Endometrium (tissue), 2 donors: ENCODE measurements around the gene TIRAP.
"Not testable (repeated sequence)": the region's sequence is repeated elsewhere in the genome, so short reads cannot be mapped to it uniquely, and the experiment has no call there.

Experiments used
- FAIRE-seq: peaks from 2 replicates; lab custom pipeline; 2012; peaks lifted over from hg19 to GRCh38; lab: Jason Lieb, UNC
- donor health status: control.
- donor health status: control.

Gene TIRAP

DNA sequence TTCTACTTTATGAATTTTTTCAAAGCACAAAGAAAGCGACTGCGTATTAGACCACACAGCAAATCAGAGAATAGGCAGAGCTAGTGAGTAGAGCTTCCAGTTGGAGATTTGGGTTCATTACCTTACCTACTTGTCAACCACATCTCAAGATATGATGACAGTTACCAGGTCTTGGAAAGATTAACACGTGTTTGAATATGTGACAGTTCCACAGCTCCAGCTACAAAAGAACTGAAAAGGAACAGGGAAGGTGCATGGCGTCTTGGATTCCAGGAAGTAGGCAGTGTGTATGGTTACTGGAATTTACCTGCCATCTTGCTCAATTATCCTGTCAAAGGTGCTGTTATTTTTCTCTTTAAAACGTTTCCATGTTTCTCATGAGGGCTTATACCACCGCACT lies 5.3 kb downstream of the TIRAP start:
- no peak for FAIRE-seq

DNA sequence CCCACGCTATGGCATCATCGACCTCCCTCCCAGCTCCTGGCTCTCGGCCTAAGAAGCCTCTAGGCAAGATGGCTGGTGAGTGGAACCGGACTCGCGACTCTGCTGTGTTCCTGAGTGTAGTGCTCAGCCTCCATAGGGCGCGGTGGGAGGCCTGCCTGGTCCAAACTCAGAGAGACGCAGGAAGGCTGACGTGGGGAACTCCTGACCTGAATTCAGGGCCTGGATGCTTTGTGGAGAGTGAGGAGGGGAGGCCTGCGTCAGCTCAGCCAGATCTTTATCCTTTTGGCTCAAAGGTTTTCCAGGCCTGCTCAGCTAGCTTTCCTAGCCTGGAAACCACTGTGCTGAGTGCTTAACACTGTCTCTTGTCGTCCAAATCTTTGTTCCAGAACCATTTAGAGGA lies 8.0 kb downstream of the TIRAP start:
- no peak for FAIRE-seq

DNA sequence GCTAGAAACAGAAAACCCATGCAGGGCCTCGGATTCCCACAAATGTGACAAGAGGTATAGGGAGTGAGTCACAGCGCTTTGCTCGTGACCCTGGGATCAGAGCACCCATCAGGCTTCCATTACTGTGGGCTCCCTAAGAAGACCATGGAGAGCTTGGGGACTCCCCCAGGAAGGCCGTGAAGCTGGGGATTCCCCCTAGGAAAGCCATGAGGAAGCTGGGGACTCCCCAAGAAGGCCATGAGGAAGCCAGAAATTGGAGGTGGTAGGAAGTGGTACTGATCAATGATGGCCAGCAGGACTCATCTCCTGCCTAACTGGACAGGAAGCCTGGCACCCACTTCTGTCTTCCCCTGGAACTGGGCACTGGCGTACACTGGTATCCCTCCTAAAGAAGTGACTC lies 10.8 kb downstream of the TIRAP start:
- FAIRE-seq: no peak

DNA sequence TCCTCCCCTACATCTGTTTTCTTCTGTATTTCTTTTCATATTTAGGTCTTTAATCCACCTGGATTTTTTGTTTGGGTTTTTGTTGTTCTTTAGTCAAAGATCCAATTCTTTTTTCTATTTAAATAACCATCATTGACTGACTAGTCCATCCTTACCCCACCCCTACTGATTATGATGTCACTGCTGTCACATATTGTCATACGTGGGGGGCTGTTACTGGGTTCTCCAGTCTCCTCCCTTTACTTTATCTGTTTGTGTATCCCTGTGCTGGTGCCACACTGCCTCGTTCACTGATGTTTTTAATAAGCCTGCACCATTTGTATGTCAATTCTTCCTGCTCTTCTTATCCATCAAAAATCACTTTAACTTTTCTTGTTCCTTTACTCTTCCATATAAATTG lies 14.1 kb downstream of the TIRAP start:
- no peak for FAIRE-seq

DNA sequence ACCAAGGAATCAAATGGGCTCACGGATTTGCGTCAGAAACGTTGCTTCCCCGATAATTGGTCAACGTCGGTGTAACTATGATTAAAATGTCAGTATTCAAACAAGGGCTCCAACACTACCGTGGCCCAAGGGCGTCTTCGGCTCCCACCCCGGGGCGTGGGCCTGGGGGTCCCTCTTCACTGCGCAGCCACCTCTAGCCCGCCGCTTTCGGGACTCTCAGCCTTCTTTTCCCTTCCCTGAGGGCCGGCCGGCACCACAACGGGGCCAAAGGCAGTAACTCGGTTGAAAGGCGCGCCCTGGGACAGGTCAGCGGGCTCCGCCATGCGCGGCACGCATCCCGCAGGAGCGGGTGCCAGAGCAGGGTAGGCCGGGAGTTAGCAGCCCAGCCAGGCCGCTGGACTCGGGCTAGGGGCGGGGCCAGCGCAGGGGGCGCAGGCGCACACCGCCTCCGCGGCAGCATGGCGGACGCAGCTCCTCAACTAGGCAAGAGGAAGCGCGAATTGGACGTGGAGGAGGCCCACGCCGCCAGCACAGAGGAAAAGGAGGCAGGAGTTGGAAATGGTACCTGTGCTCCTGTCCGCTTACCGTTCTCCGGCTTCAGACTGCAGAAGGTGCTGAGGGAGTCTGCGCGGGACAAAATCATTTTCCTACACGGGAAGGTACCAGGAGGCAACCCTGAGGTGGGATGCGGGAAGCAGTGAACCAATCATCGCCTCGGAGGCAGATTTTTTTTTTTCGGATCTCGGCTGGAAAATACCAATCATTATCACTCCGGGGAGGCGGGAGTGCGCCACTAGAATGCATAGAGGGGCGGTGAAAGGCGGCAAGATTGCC lies 20.9 kb downstream of the TIRAP start, which contains the start of gene DCPS:
TSS of gene DCPS (plus strand) at position 438 of the 834 bp plus-strand sequence. CDS start at position 459, 21 bp downstream.
- no peak for FAIRE-seq

DNA sequence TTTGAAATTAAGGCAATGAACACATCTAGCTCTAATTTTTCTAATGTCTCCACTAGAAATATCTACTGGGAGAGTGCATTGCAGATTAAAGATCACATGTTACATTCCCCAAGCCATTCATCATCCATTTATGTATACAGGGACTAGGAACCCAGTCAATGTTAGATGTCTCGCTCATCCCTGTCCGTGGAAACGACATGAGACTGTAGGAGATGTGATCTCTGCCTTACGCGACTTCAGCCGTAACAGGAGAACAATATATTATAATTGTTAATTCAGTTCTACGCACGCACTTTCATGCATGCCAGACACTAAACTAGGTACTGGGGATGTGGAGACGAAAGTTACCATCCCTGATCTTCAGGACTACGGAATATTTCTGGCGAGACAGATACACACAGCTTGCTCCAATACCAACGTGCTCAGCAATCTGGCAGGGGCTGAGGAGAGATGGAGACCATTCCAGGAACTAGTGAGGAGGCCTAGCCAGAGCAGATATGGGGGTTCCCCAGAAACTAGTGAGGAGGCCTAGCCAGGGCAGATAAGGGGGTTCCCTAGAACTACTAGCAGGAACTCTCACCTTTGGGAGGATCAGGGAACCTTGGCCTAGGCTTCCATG lies 21.7 kb downstream of the TIRAP start:
- FAIRE-seq: no peak

GRCh38 chr11:126305699-126306098 lies 22.8 kb downstream of the TIRAP start:
- no peak for FAIRE-seq

DNA sequence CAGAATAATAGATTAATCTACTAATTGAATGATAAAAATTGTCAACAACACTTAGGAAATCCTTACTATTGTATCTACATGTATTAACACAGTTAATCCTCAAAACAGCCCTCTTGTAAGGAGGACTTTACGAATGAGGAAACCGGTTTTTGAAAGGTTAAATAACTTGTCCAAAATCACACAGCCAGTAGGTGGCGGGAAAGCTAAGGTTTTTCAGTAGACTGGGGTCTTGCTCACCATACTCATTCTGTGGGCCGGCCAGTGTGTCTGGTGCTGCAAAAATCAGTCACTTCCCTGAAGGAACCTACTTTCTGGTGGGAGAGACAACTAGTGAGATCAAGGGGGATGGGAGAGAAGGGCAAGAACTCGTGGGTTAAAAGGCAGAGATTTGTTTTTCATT lies 24.8 kb downstream of the TIRAP start:
- FAIRE-seq: no peak

DNA sequence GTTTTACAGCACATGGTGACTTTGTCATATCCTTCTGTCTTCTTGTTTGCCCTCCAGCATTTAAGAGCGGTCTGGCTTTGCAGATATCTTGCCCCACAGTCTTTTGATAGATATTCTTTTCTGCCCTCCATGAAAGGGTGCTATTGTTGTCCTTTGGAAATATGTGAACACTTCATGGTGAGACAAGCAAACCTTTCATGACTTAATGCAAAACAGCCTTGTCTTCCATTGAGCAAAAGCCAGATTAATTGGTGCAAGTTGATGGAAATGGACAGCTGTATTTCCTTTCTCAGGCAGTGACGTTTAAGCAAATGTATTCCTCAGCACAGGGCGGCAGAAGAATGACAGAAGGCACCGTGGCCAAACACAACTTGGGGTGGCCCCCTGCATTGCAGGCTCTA lies 25.4 kb downstream of the TIRAP start:
- FAIRE-seq: no peak

DNA sequence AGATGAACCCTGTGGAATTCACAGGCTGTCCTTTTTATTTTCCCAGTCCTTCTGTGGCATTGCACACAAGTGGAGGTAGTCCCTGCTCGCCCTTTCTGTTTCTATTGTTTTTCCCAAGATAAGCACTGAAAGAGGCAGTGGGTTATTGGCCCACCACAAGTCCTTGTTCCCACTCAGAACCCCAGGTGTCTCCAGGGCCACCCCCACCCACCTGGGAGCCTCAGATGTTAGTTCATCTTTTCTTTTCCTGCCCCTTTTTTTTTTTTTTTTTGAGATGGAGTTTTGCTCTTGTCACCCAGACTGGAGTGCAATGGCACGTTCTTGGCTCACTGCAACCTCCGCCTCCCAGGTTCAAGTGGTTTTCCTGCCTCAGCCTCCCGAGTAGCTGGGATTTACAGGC lies 25.9 kb downstream of the TIRAP start:
- not testable (repeated sequence) for FAIRE-seq

DNA sequence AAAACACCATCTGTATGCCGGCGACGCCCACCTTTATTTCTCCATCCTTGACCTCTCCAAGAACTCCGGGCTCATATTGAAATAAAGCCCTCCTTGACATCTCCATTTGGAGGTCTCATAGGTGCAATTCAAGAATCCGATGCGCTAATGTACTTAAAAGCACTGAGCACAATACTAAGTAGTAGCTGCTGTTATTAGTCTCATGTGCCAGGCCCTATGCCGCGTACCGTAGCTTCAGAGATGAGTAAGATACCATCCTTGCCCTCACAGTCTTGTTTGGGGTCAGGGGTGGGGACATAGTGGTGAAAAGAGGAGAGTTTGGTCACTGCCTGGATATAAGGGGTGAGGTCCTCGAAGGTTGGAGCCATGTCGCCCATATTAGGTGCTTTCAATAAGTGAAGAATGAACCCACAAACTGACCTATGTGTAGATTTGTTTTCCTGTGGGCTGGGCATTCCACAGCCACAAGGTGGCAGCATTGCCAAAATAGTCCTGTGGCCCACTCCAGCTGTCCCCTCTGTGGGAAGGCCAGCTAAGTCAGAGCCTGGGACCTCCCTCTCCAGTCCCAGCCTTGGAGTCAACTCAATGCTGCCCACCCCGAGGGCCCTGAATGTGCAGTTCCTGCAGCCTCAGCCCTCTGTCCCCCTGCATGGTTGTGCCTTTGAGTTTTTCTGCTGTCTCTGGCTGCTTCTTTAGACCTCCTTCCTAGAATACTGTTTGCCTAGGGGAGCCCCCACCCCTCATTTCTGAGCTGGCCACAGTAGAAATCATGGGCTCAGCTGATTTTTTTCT lies 27.5 kb downstream of the TIRAP start:
- no peak for FAIRE-seq

DNA sequence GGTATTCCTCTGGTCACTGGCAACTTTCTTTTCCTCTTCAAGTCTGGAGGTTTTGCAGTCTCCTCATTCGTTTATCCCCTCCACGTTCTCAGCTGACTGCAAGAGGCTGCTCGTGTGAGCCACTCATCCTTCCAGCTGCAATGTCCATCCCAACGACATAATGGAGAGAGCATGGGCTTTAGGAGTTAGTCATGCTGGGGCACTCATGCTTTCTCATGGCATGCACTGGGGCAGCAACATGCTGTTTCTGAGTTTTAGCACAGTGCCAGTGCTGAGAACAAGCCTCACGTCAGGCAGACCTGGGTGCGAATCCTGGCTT lies 28.1 kb downstream of the TIRAP start:
- no peak for FAIRE-seq

- FAIRE-seq: no peak
Measured at GRCh38 chr11:126311401-126312291, 28.8 kb downstream of the TIRAP start.

- no peak for FAIRE-seq
Measured at GRCh38 chr11:126312961-126313360, 30.1 kb downstream of the TIRAP start.

GRCh38 chr11:126313826-126314225 lies 30.9 kb downstream of the TIRAP start:
- no peak for FAIRE-seq

GRCh38 chr11:126317432-126317755 lies 34.5 kb downstream of the TIRAP start:
- FAIRE-seq: no peak

DNA sequence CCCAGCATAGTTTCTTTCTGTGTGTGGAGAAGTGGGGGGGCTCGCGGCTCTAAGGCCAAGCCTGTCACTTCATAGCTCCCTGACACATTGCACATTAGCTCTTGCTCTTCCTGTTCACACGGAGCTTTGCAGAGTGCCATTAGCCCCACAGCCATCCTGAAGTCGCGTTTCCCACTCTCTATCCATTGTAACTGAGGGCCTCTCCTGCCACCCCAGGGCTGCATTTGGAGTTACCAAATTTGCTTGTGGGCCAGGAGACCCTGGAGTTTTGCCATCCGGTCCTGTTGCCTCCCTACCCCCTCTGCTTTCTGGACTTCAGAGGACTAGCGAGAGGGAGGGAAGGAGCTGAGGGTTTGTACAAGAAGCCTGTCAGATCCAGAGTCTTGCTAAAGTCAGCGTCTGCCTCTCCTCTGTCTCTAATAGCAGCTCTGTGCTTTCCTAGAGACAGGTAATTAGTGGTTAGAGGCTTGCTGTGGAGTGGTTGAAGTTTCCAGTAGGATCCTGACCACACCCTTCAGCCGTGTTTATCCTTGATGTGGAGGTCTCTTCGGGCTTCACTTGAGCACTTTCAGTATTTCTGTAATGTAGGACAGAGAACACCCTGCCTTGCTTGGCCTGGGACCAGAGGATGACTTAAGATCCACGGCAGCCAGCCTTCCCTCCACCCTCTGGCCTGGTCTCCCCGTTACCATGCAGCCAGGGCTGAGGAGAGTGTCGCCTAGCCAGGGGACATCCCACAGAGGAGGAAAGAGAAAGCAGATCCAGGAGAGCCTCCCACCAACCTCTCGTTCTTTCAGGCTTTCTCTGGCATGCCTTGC lies 35.1 kb downstream of the TIRAP start:
- no peak for FAIRE-seq

DNA sequence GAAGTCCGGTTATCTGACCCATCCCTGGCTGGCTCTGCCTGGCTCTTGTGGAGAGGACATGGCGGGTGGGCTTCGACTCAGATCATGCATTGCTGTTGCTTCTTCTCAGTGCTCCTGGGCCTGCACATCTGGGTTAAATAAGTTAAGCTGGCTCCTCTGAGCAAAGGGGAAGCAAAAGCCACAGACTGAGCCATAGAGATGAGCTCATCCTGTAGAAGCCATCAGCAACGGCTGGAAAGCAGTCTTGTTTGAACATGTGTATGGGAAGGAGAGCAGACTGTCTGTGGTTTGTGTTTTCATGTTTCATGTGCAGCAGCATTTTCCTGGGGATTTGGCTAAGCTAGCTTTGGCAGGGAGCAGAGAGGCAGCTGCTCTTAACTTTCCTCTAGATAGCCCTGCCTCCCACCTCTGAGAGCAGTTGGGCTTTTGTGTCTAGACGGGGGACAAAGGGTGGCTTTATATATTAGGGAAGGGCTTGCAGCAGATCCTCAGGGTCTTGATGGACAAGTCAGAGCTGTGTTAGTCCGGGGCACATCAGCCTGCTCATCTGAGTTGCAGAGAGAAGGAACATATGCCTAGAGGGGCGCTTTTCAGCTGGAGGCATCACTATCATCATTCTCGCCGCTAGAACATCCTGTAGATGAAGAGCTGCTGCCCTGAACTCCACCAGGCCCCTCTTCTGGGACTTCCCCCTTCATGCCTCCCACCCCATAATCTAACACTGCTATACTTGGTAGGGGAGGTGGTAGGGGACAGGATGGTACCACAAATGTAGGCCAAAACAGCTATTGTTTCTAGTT lies 35.9 kb downstream of the TIRAP start:
- FAIRE-seq: no peak

DNA sequence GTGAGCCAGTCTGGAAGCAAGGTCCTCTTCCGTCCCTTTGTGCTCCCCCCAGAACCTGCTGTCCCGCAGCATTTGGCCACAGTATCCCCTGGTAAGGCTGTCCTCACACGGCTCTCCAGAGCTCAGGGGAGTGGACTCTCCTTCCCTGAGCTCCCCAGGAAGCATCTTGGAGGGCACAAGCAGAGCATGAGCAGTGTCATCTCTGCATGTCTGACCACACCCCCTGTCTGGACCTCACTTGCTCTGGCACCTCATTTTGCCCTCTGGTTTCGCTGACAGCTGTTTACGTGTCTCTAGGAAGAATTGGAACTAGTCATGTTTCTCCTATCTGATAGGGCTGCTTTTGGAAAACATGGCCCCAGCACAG lies 36.5 kb downstream of the TIRAP start:
- FAIRE-seq: no peak

DNA sequence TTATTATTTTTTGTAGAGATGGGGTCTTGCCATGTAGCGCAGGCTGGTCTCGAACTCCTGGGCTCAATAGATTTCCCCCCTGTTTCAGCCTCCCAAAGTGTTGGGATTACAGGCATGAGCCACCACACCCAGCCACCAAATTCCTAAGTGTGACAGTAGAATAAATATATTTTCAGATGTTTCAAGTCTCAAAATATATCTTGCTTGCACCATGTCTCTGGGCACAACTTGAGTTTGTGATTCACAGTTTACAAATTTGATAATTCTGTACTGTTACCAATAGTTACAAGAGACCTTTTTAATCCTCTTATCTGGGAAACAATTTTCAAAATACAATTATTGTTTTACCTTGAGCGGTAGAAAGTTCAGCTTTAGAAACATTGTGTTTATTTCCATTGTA lies 40.1 kb downstream of the TIRAP start:
- FAIRE-seq: no peak
